HG03175 (cell line): Measurements from ENCODE around the gene ABCA10.
A peak's percentile ranks its signal among the peaks of the same experiment; 100 is the strongest.
"Not testable (repeated sequence)": the region's sequence is repeated elsewhere in the genome, so short reads cannot be mapped to it uniquely, and the experiment has no call there.

ENCODE experiments used
- ATAC-seq: cut with Tn5 transposase; IDR thresholded peaks from one replicate; pipeline ENCODE4 v1.9.1; 2021; ENCODE audit warnings: mild to moderate bottlenecking, moderate library complexity; ENCODE audit not compliant: unreplicated experiment

The ABCA10 gene

DNA sequence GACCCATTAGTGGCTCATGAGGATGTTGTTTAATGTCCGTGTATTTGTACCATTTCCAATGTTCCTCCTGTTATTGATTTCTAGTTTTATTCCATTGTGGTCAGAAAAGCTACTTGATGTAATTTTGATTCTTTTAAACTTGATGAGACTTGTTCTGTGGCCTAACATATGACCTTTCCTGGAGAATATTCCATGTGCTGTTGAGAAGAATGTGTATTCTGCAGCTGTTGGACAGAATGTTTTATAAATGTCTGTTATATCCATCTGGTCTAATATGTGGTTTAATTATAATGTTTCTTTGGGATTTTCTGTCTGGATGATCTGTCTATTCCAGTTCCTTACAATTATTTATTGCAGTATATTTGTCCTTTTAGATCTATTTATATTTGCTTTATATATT, 2.9 kb upstream of the ABCA10 start:
- no peak for ATAC-seq

DNA sequence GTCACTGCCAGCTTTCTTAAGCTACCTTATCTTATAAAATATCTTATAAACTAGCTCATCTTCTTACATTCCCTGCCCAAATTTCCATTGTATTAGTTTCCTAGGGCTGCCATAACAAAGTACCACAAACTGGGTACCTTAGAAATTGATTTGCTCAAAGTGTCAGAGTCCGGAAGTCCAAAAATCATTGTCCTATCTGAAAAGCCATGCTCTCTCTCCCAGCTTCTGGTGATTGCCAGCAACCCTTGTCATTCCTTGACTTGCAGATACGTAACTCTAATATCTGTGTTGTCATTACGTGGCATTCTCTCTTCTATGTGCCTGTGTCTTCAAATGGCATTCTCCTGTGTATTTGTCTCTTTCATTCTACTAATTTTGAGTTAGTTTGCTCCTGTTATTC, 2.3 kb upstream of the ABCA10 start:
- ATAC-seq: no peak

DNA sequence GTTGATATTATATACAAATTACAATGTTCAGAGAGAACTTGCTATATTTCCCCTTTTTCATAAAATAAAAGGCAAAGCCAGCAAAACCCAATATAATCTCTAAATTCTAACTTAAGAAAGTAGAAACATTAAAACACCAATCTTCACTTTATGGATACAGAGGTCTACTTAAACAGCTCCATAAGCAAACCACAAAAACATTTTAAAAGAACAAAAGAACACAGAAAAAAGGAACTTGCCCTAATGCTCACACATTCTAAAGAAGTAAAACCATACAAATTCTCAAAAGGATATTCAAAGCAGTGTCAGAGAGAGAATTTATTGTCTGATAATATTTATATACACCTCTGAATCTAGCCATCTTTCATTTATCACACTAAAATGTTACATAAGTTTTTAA, 606 bp downstream of the ABCA10 start:
- ATAC-seq: no peak

DNA sequence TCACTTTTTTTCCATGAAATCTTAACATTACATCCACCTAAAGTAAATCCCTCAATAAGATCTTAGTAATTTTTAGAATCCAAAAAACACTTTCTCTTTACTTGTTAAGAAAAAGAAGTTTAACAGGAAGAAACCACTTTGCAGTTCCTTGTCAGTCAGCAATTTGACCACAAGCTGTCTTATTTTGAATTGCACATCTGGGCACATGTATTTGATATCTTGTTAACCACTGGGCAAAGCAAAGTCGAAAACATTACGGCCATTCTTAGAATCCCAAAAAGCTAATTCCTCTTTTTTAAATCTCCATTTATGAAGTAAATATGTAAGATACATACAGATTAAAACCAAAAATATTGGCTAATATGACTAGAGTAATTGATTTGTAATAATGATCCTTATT, 1.1 kb downstream of the ABCA10 start:
- ATAC-seq: no peak

DNA sequence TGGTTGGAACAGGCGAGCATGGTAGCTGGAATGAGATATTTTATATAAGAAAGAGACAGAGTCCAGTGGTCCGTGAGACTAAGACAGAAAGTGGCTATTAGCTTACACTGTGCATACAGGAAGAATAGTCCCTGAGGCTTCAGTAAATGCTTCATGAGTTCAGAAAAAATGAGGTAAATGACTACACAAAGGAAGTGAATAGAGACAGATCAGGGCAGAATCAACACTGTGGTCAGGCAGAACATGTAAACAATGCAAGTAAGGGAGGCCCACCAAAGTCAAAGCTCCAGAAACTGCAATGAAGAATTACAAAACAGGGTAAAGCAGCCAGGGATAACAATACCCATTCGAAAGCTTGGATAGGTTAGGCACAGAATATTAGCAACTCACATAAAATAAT, 4.8 kb downstream of the ABCA10 start:
- ATAC-seq: peak; percentile 97

DNA sequence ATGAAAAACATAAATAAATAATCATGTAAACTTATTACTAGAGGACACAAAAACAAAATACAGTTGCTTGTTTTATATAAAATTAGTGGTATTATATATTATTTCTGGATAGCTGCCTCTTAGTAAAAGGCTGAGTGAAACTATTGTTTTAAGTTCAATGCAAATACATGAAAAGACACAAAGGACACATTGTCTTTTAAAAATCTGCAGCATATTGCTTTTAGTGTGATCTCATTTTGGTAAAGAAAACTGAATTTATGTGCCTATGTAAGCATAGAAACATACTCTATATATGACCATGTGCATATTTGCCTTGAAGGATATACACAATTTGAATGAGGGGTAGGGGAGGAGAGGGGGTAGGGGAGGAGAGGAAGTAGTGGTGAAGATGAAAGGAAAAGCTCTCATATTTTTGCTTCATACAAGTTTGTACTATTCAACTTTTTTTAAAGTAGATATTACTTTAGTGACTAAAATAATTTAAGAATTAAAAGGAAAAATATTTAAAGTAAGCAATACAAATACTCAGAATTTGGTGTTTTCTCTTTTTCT, 5.8 kb downstream of the ABCA10 start:
- no peak for ATAC-seq

DNA sequence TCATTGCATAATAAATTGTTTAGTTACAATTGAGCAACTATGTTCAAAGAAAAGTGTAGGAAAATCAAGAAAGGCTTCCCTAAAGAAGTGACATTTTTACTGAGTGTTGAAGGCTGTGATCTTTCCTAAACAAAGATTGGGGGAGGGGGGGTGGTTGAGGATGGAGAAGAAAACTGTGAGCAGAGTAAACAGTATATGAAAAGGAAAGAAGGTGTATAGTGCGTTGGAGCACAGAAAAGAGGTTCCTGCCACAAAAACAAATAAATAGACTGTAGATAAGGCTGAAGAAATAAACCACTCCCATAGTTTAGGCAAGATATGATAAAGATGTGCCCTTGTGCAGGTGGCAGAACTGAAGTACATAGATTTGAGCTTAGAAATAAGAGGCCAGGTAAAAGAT, 8.5 kb downstream of the ABCA10 start:
- ATAC-seq: no peak

DNA sequence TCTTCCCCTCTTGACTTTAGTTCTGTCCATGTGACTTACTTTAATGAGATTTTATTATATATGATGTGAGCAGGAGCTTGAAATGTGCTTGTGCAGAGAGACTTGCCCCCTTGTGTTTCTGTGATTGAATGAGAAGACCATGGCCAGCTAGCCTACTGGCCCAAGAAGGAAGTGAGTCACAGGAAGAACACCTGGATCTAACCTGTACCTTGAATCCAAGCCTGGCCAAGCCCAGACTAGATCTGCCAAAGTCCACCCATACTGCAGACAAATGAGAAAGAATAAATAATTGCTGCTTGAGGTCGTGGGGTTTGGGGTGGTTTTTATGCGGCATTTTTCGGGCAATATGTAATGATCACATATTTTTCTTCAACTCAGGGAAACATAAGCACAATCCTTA, 9.6 kb downstream of the ABCA10 start:
- ATAC-seq: no peak

DNA sequence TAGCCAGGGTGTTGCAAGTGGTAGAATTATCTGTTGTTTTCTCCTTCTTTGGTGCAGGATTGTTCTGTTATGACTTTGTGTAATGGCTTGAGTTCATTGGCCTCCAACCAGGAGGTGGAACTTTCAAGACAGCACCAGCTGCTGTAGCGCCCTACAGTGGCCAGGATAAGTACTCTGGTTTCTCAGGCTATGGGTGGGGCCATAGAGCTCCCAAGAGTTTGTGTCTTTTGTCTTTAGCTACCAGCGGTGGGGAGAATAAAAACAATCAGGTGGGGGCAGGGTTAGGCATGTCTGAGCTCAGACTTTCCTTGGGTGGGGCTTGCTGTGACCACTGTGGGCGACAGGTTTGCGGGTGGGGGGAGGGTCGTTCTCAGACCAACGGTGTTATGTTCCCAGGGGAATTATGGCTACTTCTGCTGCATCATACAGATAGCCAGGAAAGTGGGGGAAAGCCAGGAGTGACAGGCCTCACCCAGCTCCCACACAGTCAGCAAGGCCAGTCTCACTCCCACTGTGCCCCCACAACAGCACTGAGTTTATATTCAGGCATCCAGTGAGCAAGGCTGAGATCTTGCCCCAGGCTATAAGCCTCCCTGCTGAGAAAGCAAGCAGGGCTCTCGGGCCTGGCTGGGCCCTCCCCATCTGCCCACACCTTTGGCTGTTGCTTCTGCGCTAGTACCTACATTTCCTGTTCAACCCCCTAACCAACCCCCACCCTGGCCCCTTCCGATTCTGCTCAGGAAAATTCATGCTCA, 15.4 kb downstream of the ABCA10 start:
- ATAC-seq: no peak

DNA sequence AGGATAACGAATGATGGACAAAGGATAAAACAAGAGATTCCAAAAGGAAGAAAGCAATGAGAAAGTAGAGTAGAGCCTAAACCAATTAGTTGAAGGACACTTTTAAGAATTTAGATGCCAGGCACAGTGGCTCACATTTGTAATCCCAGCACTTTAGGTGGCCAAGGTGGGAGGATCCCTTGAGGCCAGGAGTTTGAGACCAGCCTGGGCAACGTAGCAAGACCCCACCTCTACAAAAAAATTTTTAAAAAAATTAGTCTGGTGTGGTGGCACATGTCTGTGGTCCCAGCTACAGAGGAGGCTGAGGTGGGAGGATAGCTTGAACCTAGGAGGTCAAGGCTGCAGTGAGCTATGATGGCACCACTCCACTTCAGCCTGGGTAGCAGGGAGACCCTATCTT, 20.0 kb downstream of the ABCA10 start:
- no peak for ATAC-seq

DNA sequence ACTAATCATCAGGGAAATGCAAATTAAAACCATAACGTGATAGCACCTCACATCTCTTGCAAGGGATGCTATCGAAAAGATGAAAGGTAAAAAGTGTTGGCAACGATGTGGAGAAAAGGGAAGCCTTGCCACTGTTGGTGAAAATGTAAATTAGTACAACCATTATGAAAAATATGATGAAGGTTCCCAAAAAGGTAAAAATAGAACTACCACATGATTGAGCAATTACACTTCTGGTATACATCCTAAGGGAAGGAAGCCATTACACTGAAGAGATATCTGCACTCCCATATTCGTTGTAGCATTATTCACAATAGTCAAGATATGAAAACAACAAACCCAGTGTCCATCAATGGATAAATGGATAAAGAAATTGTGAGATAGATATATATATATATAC, 21.5 kb downstream of the ABCA10 start:
- ATAC-seq: no peak

DNA sequence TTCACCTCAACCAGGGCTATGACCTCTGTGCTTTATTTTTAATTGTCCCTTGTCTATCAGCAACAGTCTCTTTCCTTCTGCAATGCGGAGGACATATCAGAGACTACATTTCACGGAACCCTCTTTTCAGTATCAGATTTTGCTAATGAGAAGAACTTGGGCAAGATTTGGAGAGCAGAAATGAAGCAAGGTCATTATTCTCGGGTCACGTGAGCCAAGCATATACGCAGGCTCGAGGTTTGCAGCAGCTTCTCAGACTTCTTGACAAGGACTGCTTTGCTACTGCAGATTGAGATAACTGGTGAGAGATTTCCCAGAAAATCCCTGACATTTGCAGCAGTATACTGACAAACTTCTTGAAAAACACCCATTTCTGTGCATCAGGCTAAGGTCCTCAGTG, 30.4 kb downstream of the ABCA10 start:
- ATAC-seq: no peak

DNA sequence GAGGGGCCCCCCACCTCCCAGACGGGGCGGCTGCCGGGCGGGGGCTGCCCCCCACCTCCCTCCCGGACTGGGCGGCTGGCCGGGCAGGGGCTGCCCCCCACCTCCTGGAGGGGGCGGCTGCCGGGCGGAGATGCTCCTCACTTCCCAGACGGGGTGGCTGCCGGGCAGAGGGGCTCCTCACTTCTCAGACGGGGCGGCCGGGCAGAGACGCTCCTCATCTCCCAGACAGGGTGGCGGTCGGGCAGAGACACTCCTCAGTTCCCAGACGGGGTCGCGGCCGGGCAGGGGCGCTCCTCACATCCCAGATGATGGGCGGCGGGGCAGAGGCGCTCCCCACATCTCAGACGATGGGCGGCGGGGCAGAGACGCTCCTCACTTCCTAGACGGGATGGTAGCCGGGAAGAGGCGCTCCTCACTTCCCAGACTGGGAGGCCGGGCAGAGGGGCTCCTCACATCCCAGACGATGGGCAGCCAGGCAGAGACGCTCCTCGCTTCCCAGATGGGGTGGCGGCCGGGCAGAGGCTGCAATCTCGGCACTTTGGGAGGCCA, 32.4 kb downstream of the ABCA10 start:
- not testable (repeated sequence) for ATAC-seq

DNA sequence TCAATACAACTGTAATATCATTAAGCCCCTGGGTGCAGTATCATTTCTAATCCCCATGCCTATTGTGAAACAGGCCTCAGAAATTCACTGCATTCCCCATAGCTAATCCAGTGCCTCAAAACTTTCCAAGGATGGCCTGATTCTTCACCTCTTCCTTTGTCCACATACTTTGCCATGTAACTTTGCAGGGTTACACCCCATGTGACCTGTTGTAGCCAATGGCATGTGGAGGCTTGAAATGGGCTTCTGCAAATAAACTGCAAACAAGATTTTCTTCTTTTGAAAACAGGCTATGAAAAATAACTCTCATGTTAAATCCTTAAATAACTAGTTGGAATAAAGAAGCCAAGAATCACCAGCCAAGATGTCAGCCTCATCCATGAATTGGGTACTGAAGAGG, 35.9 kb downstream of the ABCA10 start:
- ATAC-seq: no peak

DNA sequence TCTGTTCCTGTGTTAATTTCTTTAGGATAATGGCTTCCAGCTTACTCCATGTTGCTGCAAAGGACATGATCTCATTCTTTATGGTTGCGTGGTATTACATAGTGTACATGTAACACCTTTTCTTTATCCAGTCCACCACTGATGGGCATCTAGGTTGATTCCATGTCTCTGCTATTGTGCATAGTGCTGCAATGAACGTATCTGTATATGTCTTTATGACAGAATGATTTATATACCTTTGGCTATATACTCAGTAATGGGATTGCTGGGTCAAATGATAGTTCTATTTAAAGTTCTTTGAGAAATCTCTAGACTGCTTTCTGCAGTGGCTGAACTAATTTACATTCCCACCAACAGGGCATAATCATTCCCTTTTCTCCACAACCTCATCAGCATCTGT, 39.8 kb downstream of the ABCA10 start:
- no peak for ATAC-seq

DNA sequence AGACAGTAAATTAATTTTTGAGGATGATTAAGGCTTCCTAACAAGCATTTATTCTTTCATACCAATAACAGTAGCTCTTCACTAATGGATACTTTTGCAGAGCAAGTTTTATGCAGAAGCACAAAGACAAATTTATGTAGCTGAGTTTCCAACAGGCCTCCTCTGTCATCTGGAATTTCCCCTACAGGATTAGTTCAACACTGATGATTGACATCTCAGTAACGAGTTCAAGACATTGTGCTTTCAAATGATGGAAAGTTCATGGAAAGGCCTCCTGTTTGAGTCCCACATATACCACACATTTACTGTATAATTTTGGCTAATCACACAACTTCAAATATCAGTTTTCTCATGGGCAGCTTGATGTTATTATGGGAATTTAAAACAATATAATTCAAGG, 40.6 kb downstream of the ABCA10 start:
- no peak for ATAC-seq

DNA sequence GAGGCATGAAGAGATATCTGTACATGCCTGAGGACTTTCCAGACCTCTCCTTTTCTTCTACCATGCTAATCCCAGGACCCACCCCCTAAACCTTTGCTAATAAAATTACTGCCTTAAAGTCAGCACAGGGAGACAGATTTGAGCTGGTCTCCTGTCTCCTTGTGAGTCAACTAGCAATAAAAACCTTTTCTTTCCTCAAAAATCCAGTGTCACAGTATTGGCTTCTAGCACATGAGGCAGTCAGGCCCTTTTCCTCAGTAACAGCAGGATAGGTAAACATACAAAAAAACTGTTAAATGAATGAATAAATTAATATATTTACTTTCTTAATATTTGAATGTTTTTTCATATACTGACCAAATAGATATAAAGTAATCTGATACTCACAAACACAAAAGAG, 41.3 kb downstream of the ABCA10 start:
- no peak for ATAC-seq

DNA sequence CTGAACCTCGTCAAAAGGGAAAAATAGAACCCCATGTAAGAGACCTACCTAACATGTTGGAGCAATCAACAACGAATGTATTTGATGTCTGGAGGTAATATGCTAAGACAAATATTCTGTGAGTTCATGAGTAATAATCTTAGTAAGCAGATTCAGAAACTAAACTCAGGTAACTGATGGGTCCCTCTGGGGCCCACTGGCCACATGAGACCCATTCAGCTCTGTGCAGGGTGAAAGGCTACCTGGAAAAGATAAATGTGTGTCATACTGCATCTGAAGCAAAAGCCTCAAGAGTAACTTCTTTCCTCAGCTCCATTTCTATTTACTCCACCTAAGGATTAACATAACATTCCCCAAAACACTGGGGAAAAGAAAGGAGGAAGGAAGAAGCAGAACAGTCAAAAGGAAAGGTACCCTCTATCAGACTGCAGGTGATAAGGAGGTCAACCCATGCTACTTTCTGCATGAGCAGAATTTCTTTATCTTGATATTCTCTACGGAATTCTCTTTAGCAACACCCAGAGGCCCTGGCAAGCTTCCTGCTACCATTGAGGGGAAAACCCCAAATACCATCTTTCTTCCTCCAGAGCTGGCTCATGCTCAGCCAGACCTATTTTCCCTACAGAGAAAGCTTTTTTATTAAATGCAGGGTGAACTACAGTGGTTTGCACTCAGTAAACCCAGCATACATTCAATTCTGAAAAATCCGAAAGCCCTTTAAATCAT, 49.2 kb downstream of the ABCA10 start:
- ATAC-seq: no peak

DNA sequence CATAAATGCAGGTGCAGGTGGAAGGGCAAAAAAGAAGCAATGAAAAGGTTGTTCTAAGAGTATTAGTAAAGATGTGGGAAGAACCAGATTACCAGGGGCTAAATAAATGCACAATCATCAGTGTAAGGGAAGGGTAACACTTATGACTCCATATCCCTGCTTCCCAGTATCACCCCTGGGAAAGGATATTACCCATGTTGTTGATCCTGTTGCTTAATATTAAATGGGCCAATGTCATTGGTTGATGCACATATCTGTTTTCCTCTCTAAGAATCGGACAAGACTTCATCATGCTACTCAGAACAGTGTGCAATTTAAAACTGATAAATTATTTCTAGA, 52.2 kb downstream of the ABCA10 start:
- no peak for ATAC-seq

DNA sequence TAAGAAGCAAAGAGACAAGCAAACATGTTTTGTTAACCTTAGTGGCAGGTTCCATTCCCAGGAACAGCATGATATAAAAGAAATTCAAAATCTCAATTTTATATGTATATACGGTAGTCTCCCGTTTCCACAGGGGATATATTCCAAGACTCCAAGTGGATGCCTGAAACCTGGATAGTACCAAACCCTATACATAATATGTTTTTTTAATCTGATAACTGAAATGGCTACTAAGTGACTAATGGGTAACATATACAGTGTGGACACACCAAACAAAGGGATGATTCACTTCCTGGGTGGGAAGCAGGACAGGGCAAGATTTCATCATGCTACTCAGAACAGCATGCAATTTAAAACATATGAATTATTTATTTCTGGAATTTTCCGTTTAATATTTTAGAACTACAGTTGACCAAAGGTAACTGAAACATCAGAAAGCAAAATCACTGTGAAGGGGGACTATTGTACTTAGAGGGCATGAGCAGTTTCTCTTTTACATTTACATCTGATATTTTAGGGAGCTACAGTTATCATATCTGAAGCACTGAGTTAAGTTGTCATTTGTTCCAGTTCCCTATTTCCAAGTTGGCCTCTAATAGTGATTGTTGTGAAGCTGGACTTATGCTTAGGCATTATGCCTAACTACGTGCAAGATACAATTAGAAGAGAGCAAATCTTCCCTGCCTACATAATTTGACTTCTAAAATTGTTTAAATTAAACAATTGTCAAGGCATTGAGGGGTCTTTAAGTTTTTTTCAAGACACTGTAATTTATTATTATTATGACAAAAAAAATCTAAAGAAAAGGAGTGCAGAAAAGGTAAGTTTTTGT, 52.8 kb downstream of the ABCA10 start:
- ATAC-seq: no peak

DNA sequence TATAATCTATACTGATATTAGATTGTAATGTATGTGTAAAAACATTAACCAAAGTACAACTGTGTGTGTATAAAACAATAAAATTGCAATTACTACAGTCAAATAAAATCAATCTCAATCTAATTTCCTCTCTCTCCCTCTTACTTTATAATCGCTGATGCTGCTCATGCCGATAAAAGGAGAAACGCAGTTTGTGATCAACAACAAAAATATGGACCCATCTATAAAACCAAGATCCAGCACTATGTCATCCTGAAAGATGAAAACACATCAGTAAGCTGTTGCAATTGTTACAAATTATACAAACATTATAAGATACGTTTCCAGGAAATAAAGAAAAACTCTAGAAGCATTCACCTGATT, 53.4 kb downstream of the ABCA10 start:
- no peak for ATAC-seq
